Measurements from ENCODE around the gene CNNM4.

DNA sequence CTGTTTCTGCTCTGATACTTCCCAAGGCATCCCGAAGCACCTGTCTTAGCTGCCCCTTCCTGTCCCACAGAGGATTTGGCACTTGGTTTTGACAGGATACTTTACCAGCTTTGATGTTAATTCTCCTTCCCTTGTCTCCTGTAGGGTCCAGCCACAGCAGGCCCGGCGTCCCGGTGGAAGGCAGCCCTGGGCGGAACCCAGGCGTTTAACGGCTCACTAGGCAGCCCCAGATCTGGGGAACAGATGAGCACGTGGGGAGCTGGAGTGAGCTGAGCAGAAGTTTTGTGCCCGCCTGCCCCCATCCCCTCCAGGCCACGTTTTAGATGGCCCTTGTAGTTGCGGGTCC, 71.7 kb downstream of the CNNM4 start:
- no peak for TF ChIP-seq ZNF274 (IDR thresholded peaks at IDR 0.05; ENCODE audit: low read depth, low read length)
- no peak for TF ChIP-seq YY1 (IDR thresholded peaks at IDR 0.05; ENCODE audit: insufficient read depth, insufficient read length)
- TF ChIP-seq SUZ12 (IDR thresholded peaks at IDR 0.05; ENCODE audit: extremely low read depth, insufficient read depth, insufficient read length), result no peak

Data from NT2/D1 (cell line).